ENCODE data around the gene RPS28.

GRCh38 chr19:8322638-8322997 is 1.3 kb downstream of the RPS28 start:
- TF ChIP-seq CTCF (IDR thresholded peaks at IDR 0.05) (no peak), POLR2A (IDR thresholded peaks at IDR 0.05) (no peak)
